OCI-LY7 (cell line): ENCODE data around the gene ZSWIM9. TPM values are rescaled to one million over a fixed set of nuclear protein-coding genes. Genes with fewer than 3 reads are reported as not detected.

Source experiments
- BruUV-seq: library from RNA; stranded (reverse); fragments of 400-500 nt; replicated peaks from 2 replicates; lab custom pipeline; 2021; lab: Mats Ljungman, UMichigan
- CTCF ChIA-PET: fragments of 300-600 bp; sonication (Branson Sonifier 250); formaldehyde crosslinking; loops from one replicate; lab custom pipeline; 2022; ENCODE audit warnings: antibody characterized with exemption; ENCODE audit not compliant: unreplicated experiment; lab: Charles Lee
- POLR2A ChIA-PET: fragments of 300-600 bp; sonication (Branson Sonifier 250); formaldehyde crosslinking; loops from one replicate; lab custom pipeline; 2022; ENCODE audit warnings: antibody characterized with exemption; lab: Charles Lee
- DNase-seq: peaks from one replicate; pipeline ENCODE4 v3.0.0-alpha.2; 2015; ENCODE audit warnings: low spot score
- H2AFZ ChIP-seq: fragments of 200-600 bp; sonication (generic), shearing (Covaris generic); 2 replicates; pipeline ENCODE4 v1.6.1; 2014; ENCODE audit warnings: mild to moderate bottlenecking, antibody characterized with exemption, low read length, moderate library complexity
- H3K27ac ChIP-seq: fragments of 200-600 bp; sonication (generic); 2 replicates; pipeline ENCODE4 v1.5.1; 2014; ENCODE audit warnings: mixed run types, low read depth, mild to moderate bottlenecking, moderate library complexity, low read length, inconsistent platforms; ENCODE audit not compliant: poor library complexity, severe bottlenecking
- H3K36me3 ChIP-seq: fragments of 200-600 bp; sonication (generic); 2 replicates; pipeline ENCODE4 v1.6.1; 2014; ENCODE audit warnings: mild to moderate bottlenecking, antibody characterized with exemption, low read length, moderate library complexity, mixed read lengths; ENCODE audit not compliant: insufficient read depth
- H3K4me1 ChIP-seq: fragments of 200-600 bp; sonication (generic); 2 replicates; pipeline ENCODE4 v1.5.1; 2014; ENCODE audit warnings: mild to moderate bottlenecking, low read length; ENCODE audit not compliant: insufficient read depth, poor library complexity, severe bottlenecking
- H3K4me2 ChIP-seq: fragments of 200-600 bp; sonication (generic); 2 replicates; pipeline ENCODE4 v1.6.1; 2014; ENCODE audit warnings: mild to moderate bottlenecking, low read length
- H3K4me3 ChIP-seq: fragments of 200-600 bp; sonication (generic); 2 replicates; pipeline ENCODE4 v1.5.1; 2014; ENCODE audit warnings: mild to moderate bottlenecking, low read depth, low read length; ENCODE audit not compliant: poor library complexity, severe bottlenecking
- H3K79me2 ChIP-seq: fragments of 200-600 bp; sonication (generic); 2 replicates; pipeline ENCODE4 v1.6.1; 2016; ENCODE audit warnings: low read depth, mild to moderate bottlenecking, low read length, moderate library complexity, mixed read lengths; ENCODE audit not compliant: insufficient read depth
- H3K9me2 ChIP-seq: fragments of 200-600 bp; sonication (generic); 2 replicates; pipeline ENCODE4 v1.6.1; 2016; ENCODE audit warnings: mild to moderate bottlenecking, low read length, mixed read lengths; ENCODE audit not compliant: insufficient read depth
- H3K9me3 ChIP-seq: fragments of 200-600 bp; sonication (generic); 2 replicates; pipeline ENCODE4 v1.6.1; 2014; ENCODE audit warnings: mild to moderate bottlenecking, mixed run types, low read length, mixed read lengths
- H4K20me1 ChIP-seq: fragments of 200-600 bp; sonication (generic); 2 replicates; pipeline ENCODE4 v1.6.1; 2014; ENCODE audit warnings: mild to moderate bottlenecking, antibody characterized with exemption, low read length, moderate library complexity, mixed read lengths; ENCODE audit not compliant: insufficient read depth
- EZH2phosphoT487 ChIP-seq: fragments of 200-600 bp; sonication (generic); IDR thresholded peaks from 2 replicates; pipeline ENCODE4 v1.6.1; 2018; ENCODE audit warnings: low read depth, borderline replicate concordance, mild to moderate bottlenecking, mixed run types, antibody characterized with exemption, low read length, moderate library complexity, mixed read lengths
- intact Hi-C: fragments of 100-400 bp; cut with micrococcal nuclease; formaldehyde crosslinking; loops from one replicate; pipeline ENCODE4 v1.10.0; 2022; ENCODE audit not compliant: unreplicated experiment
- total RNA-seq, 2 experiments: library from RNA; depleted of rRNA in 1 of 2; stranded (reverse); fragments of >200 nt in 1 of 2; shearing (Covaris generic) in 1 of 2; gene quantifications; 2 replicates each; pipeline ENCODE4 v1.2.3, GENCODE V29; 2014 to 2022
- TF ChIP-seq, protein P1 (sequence below): fragments of 200-600 bp; sonication (generic); conservative IDR thresholded peaks from 2 replicates; pipeline ENCODE4 v1.5.1; 2014; ENCODE audit warnings: mild to moderate bottlenecking, antibody characterized with exemption, low read length, moderate library complexity, mixed read lengths

ZSWIM9 gene
- total RNA-seq, 2 experiments from 2014 or later: 4.5 to 10.5 TPM

DNA sequence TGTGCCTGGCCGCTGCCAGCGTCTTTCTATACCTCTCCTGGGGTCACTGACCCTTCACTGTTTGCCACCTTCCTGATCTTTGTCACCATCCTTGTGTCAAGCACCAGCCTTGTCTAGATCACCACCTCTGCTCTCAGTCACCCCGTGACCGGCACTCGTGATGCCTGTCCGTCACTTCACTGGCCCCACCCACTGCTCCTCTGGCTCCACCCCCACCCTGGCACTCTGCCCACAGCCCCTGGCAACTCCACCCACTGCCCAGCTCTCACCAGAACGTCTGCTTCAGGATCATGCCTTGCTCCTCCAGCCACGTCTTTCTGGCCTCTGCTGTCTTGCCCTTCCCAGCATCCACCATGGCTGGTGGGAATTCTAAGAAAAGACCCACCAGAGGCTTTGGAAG is 35.1 kb upstream of the ZSWIM9 start:
- no peak for DNase-seq
- no TSS peak for BruUV-seq
- no peak overlapping the region for H3K4me3 ChIP-seq
- peaks cover 95% of the 10 kb centered on the region for H3K36me3 ChIP-seq
- no peaks in the 10 kb centered on the region for H3K9me3 ChIP-seq
- no peak overlapping the region for H3K4me2 ChIP-seq
- no peaks in the 10 kb centered on the region for H3K4me1 ChIP-seq
- CTCF ChIA-PET: no interaction called here
- H3K27ac ChIP-seq: no peak overlapping the region
- intact Hi-C loops: no loop called here
- H3K9me2 ChIP-seq: no peaks in the 10 kb centered on the region
- H4K20me1 ChIP-seq: no peaks in the 10 kb centered on the region
- H2AFZ ChIP-seq: no peak overlapping the region
- no peak for TF ChIP-seq EZH2phosphoT487
- TF ChIP-seq, protein P1, sequence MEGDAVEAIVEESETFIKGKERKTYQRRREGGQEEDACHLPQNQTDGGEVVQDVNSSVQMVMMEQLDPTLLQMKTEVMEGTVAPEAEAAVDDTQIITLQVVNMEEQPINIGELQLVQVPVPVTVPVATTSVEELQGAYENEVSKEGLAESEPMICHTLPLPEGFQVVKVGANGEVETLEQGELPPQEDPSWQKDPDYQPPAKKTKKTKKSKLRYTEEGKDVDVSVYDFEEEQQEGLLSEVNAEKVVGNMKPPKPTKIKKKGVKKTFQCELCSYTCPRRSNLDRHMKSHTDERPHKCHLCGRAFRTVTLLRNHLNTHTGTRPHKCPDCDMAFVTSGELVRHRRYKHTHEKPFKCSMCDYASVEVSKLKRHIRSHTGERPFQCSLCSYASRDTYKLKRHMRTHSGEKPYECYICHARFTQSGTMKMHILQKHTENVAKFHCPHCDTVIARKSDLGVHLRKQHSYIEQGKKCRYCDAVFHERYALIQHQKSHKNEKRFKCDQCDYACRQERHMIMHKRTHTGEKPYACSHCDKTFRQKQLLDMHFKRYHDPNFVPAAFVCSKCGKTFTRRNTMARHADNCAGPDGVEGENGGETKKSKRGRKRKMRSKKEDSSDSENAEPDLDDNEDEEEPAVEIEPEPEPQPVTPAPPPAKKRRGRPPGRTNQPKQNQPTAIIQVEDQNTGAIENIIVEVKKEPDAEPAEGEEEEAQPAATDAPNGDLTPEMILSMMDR: no peak
- POLR2A ChIA-PET: no interaction called here
- no peaks in the 10 kb centered on the region for H3K79me2 ChIP-seq

DNA sequence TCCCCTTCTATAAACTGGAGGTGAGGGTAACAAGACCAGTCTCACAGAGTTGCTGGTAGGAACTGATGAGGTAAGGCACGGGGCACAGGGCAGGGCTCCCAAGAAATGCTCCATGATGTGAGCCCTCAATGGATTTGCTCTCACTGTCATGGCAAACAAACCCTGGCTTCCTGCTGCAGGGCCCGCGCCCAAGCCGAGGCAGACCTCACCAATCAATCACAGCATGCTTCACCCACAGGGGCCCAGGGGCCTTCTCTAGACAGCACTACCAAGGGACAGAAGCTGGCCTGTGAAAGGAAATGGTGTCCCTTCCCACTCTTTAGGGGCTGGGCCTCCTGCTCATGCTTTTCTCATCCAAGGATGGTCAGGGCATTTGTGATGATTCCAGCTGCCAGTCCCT is 33.9 kb upstream of the ZSWIM9 start:
- H3K79me2 ChIP-seq: no peaks in the 10 kb centered on the region
- intact Hi-C loops: no loop called here
- BruUV-seq: no TSS peak
- no peak overlapping the region for H3K4me3 ChIP-seq
- POLR2A ChIA-PET: no interaction called here
- DNase-seq: no peak
- H3K9me2 ChIP-seq: no peaks in the 10 kb centered on the region
- no peaks in the 10 kb centered on the region for H4K20me1 ChIP-seq
- TF ChIP-seq, protein P1: no peak
- no peak for TF ChIP-seq EZH2phosphoT487
- H3K4me1 ChIP-seq: no peaks in the 10 kb centered on the region
- peaks cover 95% of the 10 kb centered on the region for H3K36me3 ChIP-seq
- no peak overlapping the region for H2AFZ ChIP-seq
- CTCF ChIA-PET: no interaction called here
- H3K9me3 ChIP-seq: no peaks in the 10 kb centered on the region
- no peak overlapping the region for H3K4me2 ChIP-seq
- H3K27ac ChIP-seq: no peak overlapping the region

DNA sequence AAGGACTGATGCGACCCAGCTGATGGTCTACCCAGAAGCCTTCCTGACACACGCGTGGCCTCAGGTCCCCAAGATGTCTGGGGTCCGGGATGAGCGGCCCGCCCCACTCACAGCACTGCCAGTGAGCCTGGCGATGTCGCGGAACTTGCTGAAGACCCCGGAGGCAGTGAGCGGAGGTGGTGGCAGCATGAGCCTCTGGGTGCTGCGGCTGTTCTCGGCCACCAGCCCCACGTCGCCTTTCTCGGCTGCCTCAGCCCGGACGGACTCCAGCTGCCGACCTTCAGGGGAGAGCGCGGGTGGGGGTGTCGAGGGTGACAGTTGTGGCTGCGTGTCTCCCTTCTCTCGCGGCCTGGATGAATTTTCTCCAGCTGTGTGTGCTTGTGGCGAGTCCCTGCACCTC is 33.1 kb upstream of the ZSWIM9 start:
- CTCF ChIA-PET: no interaction called here
- no peaks in the 10 kb centered on the region for H3K9me3 ChIP-seq

More for the DNA sequence above, 33.1 kb upstream of the ZSWIM9 start:
- Histone ChIP-seq H2AFZ (no peak overlapping the region), H3K9me2 (no peaks in the 10 kb centered on the region), H3K36me3 (peaks cover 92% of the 10 kb centered on the region), H3K79me2 (no peaks in the 10 kb centered on the region), H4K20me1 (no peaks in the 10 kb centered on the region), H3K4me1 (no peaks in the 10 kb centered on the region), H3K4me3 (no peak overlapping the region), H3K4me2 (no peak overlapping the region), H3K27ac (no peak overlapping the region)
- no TSS peak for BruUV-seq
- no peak for DNase-seq
- POLR2A ChIA-PET: no interaction called here
- intact Hi-C loops: no loop called here
- TF ChIP-seq EZH2phosphoT487: no peak
- TF ChIP-seq, protein P1: no peak
